Adrenal gland (tissue), 12 donors: ENCODE results near the gene SLC22A15. TPM values are rescaled to one million over a fixed set of nuclear protein-coding genes. Genes with fewer than 3 reads are reported as not detected.

Experiments used
- DNase-seq, 7 donors: peaks; one replicate each; pipeline ENCODE4 v3.0.0-alpha.2; 2019 to 2020
- H3K27ac ChIP-seq, 5 donors: fragments of 200-600 bp; sonication (generic) in 4 of 5; 1 replicate in 3 of 5; 2 replicates in 2 of 5; pipeline versions ENCODE4 v1.5.1 to v1.8.0; 2016 to 2020; ENCODE audit warnings: mild to moderate bottlenecking in 1 of 5
- H3K27me3 ChIP-seq: fragments of 200-600 bp; 2 replicates; pipeline ENCODE4 v1.8.0; 2021
- H3K36me3 ChIP-seq, 2 donors: fragments of 200-600 bp; replicated peaks in 1 of 2; 1 replicate in 1 of 2; 2 replicates in 1 of 2; pipeline versions ENCODE4 v1.5.1 to v1.8.0; 2018 to 2022
- H3K4me1 ChIP-seq, 2 donors: fragments of 200-600 bp; replicated peaks in 1 of 2; 1 replicate in 1 of 2; 2 replicates in 1 of 2; pipeline versions ENCODE4 v1.5.1 to v1.8.0; 2018 to 2021
- H3K4me3 ChIP-seq, 4 donors: fragments of 200-600 bp; sonication (generic) in 3 of 4; one replicate each; pipeline ENCODE4 v1.5.1; 2016 to 2018
- H3K9me3 ChIP-seq, 3 donors: fragments of 200-600 bp; sonication (generic) in 1 of 3; replicated peaks in 1 of 3; 1 replicate in 2 of 3; 2 replicates in 1 of 3; pipeline versions ENCODE4 v1.5.1 to v1.8.0; 2016 to 2021
- CTCF ChIP-seq, 6 experiments: fragments of 450-650 bp in 4 of 6; fragments of 200-600 bp in 2 of 6; sonication (generic) in 1 of 6; IDR thresholded peaks; 1 replicate in 5 of 6; 2 replicates in 1 of 6; pipeline versions ENCODE4 v1.5.1 to v1.8.0; 2016 to 2021; ENCODE audit warnings: antibody characterized with exemption in 6 of 6, mild to moderate bottlenecking in 2 of 6, moderate library complexity in 1 of 6
- POLR2A ChIP-seq, 2 donors: fragments of 450-650 bp; IDR thresholded peaks; one replicate each; pipeline ENCODE4 v1.6.1; 2017; ENCODE audit warnings: antibody characterized with exemption in 2 of 2, mild to moderate bottlenecking in 2 of 2, moderate library complexity in 1 of 2
- WGBS, 4 donors: extraction: QIAGEN DNeasy Blood & Tissue Kit in 2 of 4; methylation state at CpG; one replicate each; pipeline versions ENCODE4 v1.1.5 to v1.1.7; 2013 to 2017; 5-methylcytosine and 5-hydroxymethylcytosine counted together
- intact Hi-C, 2 donors: fragments of 100-400 bp; cut with DNase I; formaldehyde crosslinking; loops; one replicate each; pipeline versions ENCODE4 v1.14.1 to v1.15.0; 2022 to 2023
- polyA plus RNA-seq, 3 donors: library from polyadenylated mRNA; stranded (reverse); fragments of 200-250 nt in 2 of 3; fragments of 350-450 nt in 1 of 3; fragmentation: Illumina TruSeq in 1 of 3; extraction: RNeasy Lipid Tissue Mini Kit (QIAGEN cat#74804) in 1 of 3; gene quantifications; one replicate each; pipeline ENCODE4 v1.2.3, GENCODE V29; 2013 to 2014
- total RNA-seq, 9 donors: library from RNA; depleted of rRNA in 4 of 9; stranded (reverse); fragments of >200 nt in 4 of 9; fragments of 120-200 nt in 1 of 9; fragmentation: NEBNext Ultra II Directional in 1 of 9; extraction: Animal tissue kit (Norgen Biotek cat#: 25700) in 1 of 9; gene quantifications; one replicate each; pipeline versions ENCODE4 v1.1.0 to v1.2.4, GENCODE V29; 2013 to 2023
- donor health status: healthy with polysubstance abuse.
- donor health status: Bipolar disorder and iron deficiency.
- donor health status: DM: yes; HTN: yes; CAD: no.
- donor health status: DM: no; HTN: no; CAD: no.
- donor health status: DM: no; HTN: no; CAD: no.
- donor health status: DM: yes; HTN: yes; CAD: no.

SLC22A15 gene
- total and polyA plus RNA-seq, 12 donors = 1.2 to 27.2 (median 5.8) TPM

GRCh38 chr1:116002781-116003420 is 26.6 kb downstream of the SLC22A15 start:
- no peaks in the 10 kb centered on the region for H3K4me1 ChIP-seq
- H3K4me3 ChIP-seq = no peak overlapping the region
- no peaks in the 10 kb centered on the region for H3K36me3 ChIP-seq
- H3K27ac ChIP-seq = no peak overlapping the region
- WGBS, 4 donors = 73 to 88% (median 85%) methylated on average over 1 of the region's 1 CpG
- H3K27me3 ChIP-seq = no peaks in the 10 kb centered on the region
- TF ChIP-seq POLR2A (IDR thresholded peaks at IDR 0.05) (no peak), CTCF (IDR thresholded peaks at IDR 0.05) (no peak)
- intact Hi-C loops = no loop called here
- H3K9me3 ChIP-seq = peaks cover 0 to 6% (median 0%) of the 10 kb centered on the region in 3 donors
- no peak for DNase-seq

- Histone ChIP-seq H3K4me1 (no peaks in the 10 kb centered on the region), H3K36me3 (no peaks in the 10 kb centered on the region), H3K27me3 (no peaks in the 10 kb centered on the region), H3K4me3 (no peak overlapping the region), H3K9me3 (peaks cover 0 to under 1% (median 0%) of the 10 kb centered on the region in 3 donors), H3K27ac (no peak overlapping the region)
- intact Hi-C loops = no loop called here
- 67 to 78% (median 74%) methylated on average over 1 of the region's 1 CpG for WGBS, 4 donors
- TF ChIP-seq POLR2A (IDR thresholded peaks at IDR 0.05) (no peak), CTCF (IDR thresholded peaks at IDR 0.05) (no peak)
- no peak for DNase-seq
Measured at GRCh38 chr1:116003823-116004222, 27.5 kb downstream of the SLC22A15 start.

GRCh38 chr1:116006486-116006964 is 30.2 kb downstream of the SLC22A15 start:
- Histone ChIP-seq H3K27ac (no peak overlapping the region), H3K4me1 (no peaks in the 10 kb centered on the region), H3K27me3 (no peaks in the 10 kb centered on the region), H3K9me3 (no peaks in the 10 kb centered on the region), H3K36me3 (no peaks in the 10 kb centered on the region), H3K4me3 (no peak overlapping the region)
- 78 to 87% (median 79%) methylated on average over 3 of the region's 3 CpGs for WGBS, 4 donors
- TF ChIP-seq CTCF (IDR thresholded peaks at IDR 0.05) (no peak), POLR2A (IDR thresholded peaks at IDR 0.05) (no peak)
- intact Hi-C loops = no loop called here
- no peak for DNase-seq

- TF ChIP-seq POLR2A (IDR thresholded peaks at IDR 0.05) = no peak
- no peak for TF ChIP-seq CTCF (IDR thresholded peaks at IDR 0.05)
- Histone ChIP-seq H3K4me1 (no peaks in the 10 kb centered on the region), H3K9me3 (no peaks in the 10 kb centered on the region), H3K27me3 (no peaks in the 10 kb centered on the region), H3K36me3 (no peaks in the 10 kb centered on the region), H3K4me3 (no peak overlapping the region), H3K27ac (no peak overlapping the region)
- 86 to 92% (median 89%) methylated on average over 6 of the region's 6 CpGs for WGBS, 4 donors
- intact Hi-C loops = no loop called here
- no peak for DNase-seq
Measured at GRCh38 chr1:116008656-116009390, 32.5 kb downstream of the SLC22A15 start.
